ENCODE data around the gene PTCH2.
"Not testable (repeated sequence)": the region's sequence is repeated elsewhere in the genome, so short reads cannot be mapped to it uniquely, and the experiment has no call there.

PTCH2 gene

DNA sequence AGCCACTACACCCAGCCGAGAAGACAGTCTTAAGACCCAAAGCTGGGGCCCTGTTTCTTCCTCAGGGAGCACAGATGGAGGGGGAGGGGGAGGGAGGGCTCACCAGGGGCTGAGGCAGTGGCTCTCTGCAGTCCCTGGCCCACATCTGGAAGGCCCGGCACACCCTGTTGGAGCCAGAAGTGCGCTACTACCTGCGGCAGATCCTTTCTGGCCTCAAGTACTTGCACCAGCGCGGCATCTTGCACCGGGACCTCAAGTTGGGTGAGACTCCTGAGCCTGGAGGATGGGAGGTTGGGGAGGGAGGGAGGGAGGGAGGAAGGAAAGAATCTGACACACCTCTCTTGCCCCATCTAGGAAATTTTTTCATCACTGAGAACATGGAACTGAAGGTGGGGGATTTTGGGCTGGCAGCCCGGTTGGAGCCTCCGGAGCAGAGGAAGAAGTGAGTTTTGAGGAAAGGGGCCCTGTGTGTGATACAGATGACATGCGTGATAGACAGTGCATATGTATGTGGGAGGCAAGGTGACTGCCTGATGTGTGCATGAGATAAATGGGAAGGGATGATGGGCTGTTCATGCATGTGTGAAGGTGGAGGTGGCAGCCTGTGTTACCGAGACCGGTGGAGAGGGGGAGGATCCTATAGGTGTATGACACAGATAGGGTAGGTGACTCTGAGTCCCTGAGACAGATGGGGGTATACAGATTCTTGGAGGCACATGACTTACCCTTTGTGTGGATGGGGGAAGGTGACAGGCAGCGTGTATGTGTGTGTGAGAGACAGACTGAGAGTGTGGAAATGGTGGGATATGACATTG lies 41.4 kb downstream of the PTCH2 start:
- no peak for DNase-seq

DNA sequence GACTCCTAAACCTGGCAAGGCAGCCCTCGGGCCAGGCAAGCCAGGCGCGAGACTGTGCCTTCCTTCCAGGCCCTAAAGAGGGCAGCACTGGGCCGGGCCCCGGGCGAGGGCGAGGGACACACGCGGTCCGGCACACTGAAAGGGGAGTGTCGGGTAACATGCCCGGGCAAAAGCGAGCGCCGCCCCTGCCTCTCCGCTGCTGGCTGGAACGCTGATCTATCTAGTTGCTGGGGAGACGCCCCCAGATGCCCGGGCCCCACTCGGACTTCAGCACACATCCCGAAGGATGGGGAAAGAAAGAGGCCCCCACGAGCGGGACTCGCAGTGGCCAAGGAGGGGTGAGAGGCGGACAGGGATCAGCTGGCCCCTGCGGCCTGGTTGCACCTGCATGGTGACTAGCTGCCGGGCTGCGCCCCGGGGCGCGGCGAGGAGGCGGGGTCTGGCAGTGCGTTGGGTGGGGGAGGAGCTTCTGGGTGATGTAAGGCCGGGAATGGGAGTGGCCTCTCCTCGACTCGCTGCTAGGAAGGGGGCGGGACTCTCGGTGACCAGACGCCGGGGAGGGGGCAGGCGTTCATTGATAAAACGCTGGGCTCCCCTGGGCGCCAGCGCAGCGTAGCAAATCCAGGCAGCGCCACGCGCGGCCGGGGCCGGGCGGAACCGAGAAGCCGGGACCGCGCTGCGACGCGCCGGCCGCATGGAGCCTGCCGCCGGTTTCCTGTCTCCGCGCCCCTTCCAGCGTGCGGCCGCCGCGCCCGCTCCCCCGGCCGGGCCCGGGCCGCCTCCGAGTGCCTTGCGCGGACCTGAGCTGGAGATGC lies 43.1 kb downstream of the PTCH2 start, which contains the start of gene PLK3:
TSS of gene PLK3 (plus strand) at position 608 of the 815 bp plus-strand sequence. CDS start at position 695, 87 bp downstream.
- peak; percentile 98 for DNase-seq

DNA sequence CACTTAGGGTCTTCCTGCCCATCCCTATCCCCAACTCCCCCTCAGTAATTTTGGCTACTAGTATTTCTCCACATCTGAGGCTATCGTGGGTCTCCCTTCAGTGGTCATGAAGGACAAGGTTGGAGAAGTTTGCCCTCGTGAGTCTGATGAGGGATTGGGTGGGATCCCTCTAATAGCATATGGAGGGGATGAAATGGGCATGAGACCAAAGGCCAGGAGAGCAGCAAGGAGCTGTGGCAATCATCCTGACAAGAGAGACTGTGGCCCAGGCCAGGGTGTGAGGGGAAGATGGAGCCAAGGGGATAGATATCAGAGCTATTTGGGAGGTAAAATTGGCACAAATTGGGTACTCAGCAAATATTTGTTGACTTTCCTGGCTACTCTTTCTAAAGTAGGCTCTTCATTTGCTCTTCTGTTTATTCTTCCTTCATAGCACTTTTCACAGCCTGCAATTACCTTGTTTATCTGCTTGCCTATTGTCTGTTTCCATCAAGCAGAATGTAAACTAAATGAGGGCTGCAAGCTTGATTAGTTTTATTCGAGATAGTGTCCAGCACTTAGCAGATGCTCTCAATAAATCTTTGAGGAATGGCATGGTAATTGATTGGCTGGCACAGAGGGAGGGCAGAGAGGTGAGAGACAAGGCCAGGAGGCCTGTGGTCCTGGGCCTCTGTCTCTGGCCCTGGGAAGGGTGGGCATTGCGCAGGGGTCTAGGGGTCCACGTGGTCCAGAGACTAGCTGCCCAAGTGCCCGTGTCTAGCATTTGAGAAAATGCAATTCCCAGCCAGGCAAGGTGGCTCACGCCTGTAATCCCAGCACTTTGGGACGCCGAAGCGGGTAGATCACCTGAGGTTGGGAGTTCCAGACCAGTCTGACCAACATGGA lies 44.3 kb downstream of the PTCH2 start:
- DNase-seq: no peak

DNA sequence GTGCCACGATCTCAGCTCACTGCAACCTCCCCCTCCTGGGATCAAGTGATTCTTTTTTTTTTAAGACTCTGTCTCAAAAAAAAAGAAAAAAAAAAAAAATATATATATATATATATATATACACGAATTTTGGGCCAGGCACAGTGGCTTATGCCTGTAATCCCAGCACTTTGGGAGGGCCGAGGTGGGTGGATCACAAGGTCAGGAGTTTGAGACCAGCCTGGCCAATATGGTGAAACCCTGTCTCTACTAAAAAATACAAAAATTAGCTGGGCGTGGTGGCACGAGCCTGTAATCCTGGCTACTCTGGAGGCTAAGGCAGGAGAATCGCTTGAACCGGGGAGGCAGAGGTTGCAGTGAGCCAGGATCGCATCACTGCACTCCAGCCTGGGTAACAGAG lies 45.2 kb downstream of the PTCH2 start:
- DNase-seq: not testable (repeated sequence)

- no peak for DNase-seq
Measured at GRCh38 chr1:44792736-44793502, 50.1 kb downstream of the PTCH2 start.

DNA sequence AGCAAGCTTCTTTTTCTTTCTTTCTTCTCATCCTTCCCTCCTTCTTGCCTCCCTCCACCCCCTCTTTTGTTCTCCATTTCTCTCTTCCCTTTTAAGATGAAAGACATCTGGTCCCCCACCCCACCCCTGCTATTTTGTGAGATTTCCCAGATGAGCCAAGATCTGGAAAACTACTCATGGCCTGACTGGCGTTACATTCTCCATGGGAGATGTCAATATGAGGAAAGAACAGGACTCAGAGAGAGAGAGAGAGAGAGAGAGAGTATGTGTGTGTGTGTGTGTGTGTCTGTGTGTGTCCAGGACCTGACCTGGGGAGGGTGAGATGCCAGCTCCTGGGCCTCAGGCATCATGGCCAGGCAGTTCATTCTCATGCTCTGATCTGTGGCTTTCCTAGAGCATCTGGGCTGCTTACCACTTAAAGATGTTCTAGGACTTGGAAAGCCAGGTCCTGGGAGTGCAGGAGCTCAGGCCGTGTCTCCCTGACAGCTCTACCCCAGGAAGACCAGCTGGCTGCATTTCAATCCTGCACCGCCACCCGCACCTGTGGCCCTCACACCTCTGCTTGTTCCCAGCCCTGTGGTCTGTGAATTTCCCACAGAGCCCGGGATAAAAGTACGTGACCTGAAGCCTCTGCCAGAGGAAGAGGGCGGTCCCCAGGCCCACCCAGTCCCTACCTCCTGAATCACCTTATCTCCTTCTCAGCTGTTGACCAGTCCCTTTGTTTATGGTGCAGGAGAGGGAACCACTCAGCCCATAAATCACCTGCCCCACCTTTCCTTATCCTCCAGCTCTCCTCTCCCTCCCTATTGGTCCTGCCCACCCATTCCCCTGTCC lies 51.9 kb downstream of the PTCH2 start:
- no peak for DNase-seq

- DNase-seq: no peak
Measured at GRCh38 chr1:44788120-44788860, 54.8 kb downstream of the PTCH2 start, which contains the start of gene BEST4. Gene BEST4, minus strand, starts transcription at chr1:44788170. Its CDS starts 465 bp downstream, at chr1:44787705.

GRCh38 chr1:44787506-44787905 lies 55.5 kb downstream of the PTCH2 start:
- DNase-seq: no peak

DNA sequence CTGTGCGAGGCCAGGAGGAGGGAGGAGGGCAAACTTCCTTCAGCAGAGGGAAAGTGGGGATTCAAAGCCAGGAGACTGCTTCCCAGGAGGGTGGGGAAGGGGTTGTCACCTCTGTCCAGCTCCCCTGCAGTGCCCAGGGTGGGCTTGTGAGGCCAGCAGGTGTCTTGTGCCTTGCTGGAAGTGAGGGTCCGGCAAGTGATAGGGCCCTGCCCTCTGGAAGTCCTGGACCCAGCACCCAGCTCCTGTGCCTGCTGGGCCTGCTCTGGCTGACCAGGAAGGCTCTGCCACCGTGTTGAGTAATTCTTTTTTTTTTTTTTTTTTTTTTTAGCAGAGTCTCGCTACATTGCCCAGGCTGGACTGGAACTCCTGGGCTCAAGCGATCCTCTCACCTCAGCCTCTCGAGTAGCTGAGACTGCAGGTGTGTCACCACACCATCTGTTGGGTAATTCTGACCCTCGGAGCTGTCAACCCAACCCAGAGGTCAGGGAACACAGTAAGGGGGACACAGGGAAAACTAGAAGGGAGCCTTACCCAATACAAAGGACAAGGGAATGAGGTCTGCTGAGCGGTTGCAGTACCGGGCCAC lies 56.1 kb downstream of the PTCH2 start:
- DNase-seq: no peak

- peak; percentile 52 for DNase-seq
Measured at GRCh38 chr1:44786138-44786840, 56.8 kb downstream of the PTCH2 start.

- DNase-seq: no peak
Measured at GRCh38 chr1:44785501-44786137, 57.4 kb downstream of the PTCH2 start.

DNA sequence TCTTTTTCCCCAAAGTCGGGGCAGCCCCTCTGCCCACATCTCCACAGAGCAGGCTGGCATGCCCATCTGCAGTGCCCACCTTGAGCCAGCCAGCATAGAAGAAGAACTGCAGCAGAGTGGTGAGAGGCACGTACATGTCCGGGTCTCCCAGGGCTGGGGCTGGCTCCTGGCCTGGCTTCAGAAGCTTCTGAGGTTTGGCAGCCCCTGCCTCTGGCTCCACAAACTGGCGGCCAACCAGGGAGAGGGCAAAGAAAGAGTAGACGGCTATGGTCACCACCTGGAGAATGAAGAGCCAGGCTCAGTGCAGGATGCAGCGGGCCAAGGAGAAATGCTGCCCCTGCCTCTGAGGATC lies 58.0 kb downstream of the PTCH2 start:
- no peak for DNase-seq

DNA sequence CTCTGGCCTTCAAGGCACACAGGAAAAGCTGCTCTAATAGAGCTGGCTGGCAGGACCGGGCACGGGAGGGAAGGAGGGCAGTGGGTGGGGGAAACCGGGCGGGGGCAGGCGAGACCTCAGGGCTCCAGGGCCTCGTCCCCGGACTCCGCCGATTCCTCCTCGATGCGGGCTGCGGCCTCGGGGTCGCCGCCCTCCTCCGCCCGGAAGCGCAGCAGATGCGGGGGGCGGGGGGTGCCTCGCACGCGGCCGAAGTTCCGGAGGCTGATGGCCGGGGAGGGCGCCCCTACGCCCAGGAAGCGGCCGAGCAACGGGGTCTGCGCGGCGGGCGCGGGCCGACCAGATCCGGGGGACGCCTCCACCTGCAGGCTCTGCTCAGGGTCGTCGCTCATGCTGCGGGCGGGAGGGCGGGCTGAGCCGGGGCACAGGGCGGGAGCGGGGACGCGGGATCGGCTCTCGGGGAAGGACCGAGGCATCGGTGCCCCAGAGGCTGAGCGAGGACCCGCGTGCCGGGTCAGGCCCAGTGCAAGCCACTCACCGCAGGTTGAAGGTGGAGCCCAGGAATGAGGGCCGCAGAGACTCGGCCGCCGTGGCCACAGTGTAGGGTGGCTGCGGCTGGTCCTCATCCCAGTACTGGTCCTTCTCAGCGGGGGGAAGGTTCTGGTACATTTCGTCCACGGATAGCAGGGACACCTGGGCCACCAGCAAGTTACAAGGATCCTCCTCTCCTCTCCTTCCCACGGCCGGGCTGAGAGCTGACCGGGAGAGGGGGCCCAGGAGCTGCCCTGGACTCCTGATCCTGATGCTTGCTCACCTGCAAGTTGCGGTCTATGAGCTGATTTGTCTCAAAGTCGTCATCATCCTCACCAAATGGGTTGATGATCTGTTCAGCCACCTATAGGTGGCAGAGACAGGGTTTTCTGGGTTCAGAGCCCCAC lies 58.7 kb downstream of the PTCH2 start:
- no peak for DNase-seq

DNA sequence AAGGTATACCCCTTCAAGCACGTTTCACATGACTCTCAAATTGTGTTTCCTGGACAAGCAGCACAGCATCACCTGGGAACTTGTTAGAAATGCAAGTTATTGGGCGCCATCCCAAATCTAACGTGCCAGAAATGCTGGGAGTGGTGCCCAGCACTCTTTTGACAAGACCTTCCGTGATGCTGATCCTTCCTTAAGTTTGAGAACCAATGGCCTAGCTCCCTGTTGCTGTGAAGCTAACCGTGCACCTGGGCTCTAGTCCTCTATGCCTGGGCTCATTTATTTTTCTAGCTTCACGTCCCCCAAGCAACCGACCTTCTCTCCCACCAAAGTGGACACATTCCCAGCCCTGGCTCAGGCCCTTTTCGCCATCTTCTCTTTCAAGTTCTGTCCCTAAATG lies 59.4 kb downstream of the PTCH2 start:
- DNase-seq: no peak

- no peak for DNase-seq
Measured at GRCh38 chr1:44780583-44781121, 62.4 kb downstream of the PTCH2 start.

DNA sequence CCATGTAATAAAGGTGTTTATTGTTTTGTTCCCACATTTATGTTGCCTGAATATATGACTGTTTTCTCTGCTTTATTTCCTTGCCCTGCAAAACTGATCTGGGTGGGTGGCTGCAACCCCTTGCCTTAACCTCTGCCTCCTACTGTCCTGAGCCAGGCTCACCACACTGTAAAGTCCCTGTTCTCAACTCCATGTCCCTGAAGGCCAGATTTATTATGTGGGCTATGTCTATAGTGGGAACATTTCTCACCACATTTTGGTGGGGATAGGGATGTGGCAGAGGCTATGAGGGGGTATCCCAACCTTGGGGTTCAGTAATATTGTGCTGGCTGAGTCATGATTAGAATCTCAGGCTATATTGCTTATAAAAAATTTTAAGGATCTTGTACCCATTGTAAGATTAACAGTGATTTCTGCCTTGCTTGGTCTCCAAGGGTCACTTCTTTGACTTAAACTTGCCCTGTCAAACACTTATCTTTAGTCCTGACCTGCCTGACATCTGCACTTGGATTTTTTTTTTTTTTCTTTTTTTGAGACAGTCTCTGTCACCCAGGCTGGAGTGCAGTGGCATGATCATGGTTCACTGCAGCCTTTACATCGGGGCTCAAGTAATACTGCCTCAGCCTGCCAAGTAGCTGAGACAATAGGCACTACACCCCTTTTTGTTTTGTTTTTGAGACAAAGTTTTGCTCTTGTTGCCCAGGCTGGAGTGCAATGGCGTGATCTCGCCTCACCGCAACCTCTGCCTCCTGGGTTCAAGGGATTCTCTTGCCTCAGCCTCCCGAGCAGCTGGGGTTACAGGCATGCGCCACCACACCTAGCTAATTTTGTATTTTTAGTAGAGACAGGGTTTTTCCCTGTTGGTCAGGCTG lies 64.1 kb downstream of the PTCH2 start:
- DNase-seq: no peak
